H1 (cell line): Measurements from ENCODE around the gene CD276. TPM values are rescaled to one million over a fixed set of nuclear protein-coding genes. Genes with fewer than 3 reads are reported as not detected.

Source experiments
- KDM5A ChIP-seq: fragments of 200-600 bp; IDR thresholded peaks from 2 replicates; pipeline ENCODE4 v1.7.1; 2012; ENCODE audit warnings: mild to moderate bottlenecking, low read length, inconsistent platforms, mixed read lengths
- RFX5 ChIP-seq: IDR thresholded peaks from 2 replicates; pipeline ENCODE4 v1.6.1; 2011; ENCODE audit warnings: low read depth, low read length, improper control_type of control experiment, borderline replicate concordance
- SIRT6 ChIP-seq: IDR thresholded peaks from one replicate; pipeline ENCODE4 v1.7.1; 2012; ENCODE audit warnings: low read length, inconsistent platforms
- TAF7 ChIP-seq: optimal IDR thresholded peaks from 2 replicates; pipeline ENCODE3; 2011; ENCODE audit warnings: low read depth, mild to moderate bottlenecking, inconsistent platforms, low read length, moderate library complexity, borderline replicate concordance
- polyA plus RNA-seq, 7 experiments: library from polyadenylated mRNA; depleted of rRNA in 3 of 7; stranded (reverse) in 5 of 7; unstranded in 2 of 7; fragments of >200 nt in 5 of 7; fragments of 200-250 nt in 2 of 7; gene quantifications; 1 replicate in 5 of 7; 2 replicates in 1 of 7; 4 replicates in 1 of 7; pipeline versions ENCODE4 v1.2.1 to v1.2.3, GENCODE V29; 2011 to 2013; ENCODE audit warnings: missing spikeins in 2 of 7, mixed read lengths in 2 of 7
- total RNA-seq: library from RNA; stranded (reverse); fragmentation: NEBNext Ultra II Directional; extraction: Animal tissue kit (Norgen Biotek cat#: 25700); gene quantifications from 2 replicates; pipeline ENCODE4 v1.2.1, GENCODE V29; 2021

Gene CD276
- total and polyA plus RNA-seq, 2 of the 8 experiments (the other 6 are each of a cell fraction or from before 2014, with no cell fraction given), result 156 to 158 TPM

- TF ChIP-seq TAF7, result no peak
- TF ChIP-seq SIRT6, result no peak
- TF ChIP-seq RFX5, result no peak
- TF ChIP-seq KDM5A, result no peak
These were observed 65.8 kb downstream of the CD276 start (continued) for GRCh38 chr15:73749971-73750370.
